Measurements from ENCODE around the gene SCN4B.
A peak's percentile ranks its signal among the peaks of the same experiment; 100 is the strongest.

The SCN4B gene

GRCh38 chr11:118151431-118151830, 1.2 kb downstream of the SCN4B start:
- DNase-seq, result no peak

GRCh38 chr11:118149493-118149892, 3.1 kb downstream of the SCN4B start:
- no peak for DNase-seq

DNA sequence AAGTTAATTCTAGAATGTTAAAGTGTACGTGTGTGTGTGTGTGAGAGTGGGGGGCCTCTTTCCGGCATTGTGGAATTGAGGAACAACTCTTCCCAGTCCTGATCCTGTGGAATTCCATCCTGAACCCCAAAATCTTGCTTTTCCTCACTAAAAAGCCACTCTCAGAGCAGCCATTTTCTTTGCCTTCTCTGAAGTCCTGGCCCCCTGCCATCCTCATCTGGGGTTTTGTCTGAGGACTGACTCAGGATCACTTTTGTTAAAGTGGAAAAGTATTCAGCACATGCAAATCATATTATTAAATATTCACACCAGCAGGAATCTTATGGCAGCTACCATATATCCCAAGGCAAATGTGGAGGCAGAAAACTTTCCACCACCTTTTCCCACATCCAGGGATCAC, 3.8 kb downstream of the SCN4B start:
- peak; percentile 14 for DNase-seq

GRCh38 chr11:118148240-118148639, 4.4 kb downstream of the SCN4B start:
- no peak for DNase-seq

DNA sequence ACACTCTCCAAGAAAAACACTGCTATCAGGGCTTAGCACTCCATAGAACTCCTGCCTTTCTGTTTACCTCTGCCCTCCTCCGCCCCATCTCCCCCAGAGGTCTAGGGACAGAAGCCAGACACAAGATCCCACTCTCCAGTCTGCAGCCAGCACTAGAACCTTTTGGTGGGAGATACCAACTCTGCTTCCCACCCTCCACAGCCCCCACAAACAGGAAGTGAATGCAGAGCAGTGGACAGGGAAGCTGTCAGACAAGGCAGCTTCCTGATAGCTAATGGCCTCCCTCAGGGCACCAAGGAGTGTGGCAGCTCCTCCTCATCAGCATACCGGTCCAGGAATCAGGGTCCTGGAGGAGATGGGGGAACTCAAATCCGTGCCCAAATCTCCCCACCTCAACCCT, 5.1 kb downstream of the SCN4B start:
- no peak for DNase-seq

DNA sequence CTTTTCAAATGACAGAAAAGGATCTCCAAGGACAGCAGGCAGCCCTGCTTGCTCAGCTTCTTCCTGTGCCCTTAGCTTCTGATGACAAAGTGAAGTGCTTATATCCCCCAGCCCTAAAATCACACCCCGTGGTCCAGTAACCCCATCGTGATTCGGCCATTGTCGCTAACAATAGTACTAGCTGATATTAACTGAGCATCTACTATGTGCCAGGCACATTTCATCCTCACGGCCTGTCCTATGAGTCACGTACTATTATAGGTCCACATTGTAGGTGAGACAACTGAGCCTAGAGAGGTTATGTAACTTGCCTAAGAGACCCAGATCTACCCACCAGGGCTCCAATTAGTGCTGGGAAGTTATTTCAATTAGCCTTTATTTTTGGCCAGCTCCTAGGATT, 6.1 kb downstream of the SCN4B start:
- DNase-seq, result no peak

DNA sequence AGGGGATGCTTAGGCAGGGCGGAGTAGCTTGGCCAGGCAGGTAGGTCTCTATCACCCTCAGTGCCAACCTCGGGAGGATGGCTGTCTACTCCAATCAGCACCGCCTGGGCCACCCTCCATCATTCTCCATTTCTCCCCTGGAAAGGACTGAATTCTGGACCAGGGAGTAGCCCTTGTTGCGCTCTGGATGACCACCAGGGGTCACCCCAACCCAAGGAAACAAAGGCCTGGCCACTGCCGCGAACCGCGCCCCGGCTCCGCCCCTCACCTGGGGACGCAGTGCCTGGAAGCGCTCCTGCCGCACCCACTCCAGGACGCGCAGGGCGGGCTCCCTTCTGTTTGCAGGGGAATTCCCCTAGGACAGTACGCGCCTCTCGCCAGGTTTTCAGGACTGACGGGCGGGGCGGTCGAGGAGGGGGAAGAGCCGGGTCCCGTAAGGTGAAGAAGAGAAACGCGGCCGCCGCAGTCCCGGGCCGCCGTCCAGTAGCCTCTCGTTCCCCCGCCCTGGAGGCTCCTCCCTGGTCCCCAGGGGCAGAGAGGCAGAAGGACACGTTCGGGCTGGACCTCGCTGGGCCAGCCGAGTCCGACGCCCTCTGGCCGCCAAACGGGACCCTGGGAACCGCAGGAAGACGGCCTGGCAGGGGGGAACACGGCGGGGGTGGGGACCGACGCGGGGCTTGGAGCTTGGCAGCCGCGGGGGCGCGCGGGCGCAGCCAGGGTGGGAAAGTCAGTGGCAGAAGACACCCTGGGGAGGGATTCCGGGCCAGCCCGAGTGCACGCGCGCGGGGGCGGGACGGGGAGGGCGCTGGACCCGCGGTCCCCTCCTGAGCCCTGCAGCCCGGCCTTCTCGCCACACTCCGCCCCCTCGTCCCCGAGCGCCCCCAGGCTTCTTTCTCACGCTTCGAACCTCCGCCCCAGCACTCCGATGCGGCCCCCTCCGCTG, 7.1 kb downstream of the SCN4B start:
- DNase-seq, result peak; percentile 53

- DNase-seq, result no peak
Observed at GRCh38 chr11:118144301-118145268, 8.0 kb downstream of the SCN4B start.

DNA sequence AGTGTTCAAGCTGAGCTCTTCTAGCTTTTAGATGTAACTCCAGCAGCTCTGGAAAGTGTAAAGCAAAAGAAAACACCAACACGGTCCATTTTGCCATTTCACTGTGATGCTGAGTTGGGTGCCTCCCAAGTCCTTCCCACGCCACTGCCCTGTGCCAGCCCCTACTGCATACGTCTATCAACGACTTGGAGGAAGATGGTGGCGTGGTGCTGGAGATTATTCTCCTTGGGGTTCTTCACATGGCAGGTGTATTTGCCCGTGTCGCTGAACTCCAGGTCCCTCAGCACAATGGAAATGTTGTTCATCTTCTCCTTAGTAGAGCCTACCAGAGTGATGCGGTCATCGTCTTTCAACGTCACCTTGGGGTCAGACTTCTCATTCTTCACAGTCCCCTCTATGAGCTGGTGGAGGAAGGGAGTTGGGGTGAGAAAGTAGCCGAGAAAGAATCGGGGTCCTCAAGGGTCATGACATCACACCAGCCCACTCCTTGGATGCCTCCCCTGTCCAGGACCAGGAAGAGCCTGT, 8.9 kb downstream of the SCN4B start:
- DNase-seq, result no peak

GRCh38 chr11:118142809-118143208, 9.8 kb downstream of the SCN4B start:
- DNase-seq, result no peak

GRCh38 chr11:118142081-118142480, 10.5 kb downstream of the SCN4B start:
- DNase-seq, result no peak

DNA sequence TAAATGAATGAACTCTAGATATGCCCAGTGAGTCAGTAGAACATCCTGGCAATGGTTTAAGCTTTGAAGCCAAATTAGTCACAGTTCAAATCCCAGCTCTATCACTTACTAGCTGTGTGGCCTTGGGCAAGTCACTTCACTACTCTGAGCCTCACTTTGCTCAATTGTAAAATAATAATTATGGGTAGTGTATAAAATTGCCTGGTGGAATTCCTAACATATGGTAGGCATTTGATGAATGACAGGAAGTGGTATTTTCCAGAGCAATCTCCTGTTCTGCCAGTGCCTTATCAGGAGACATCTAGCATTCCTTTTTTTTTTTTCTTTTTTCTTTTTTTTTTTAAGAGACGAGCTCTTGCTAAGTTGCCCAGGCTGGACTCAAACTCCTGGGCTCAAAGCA, 13.0 kb downstream of the SCN4B start:
- no peak for DNase-seq

DNA sequence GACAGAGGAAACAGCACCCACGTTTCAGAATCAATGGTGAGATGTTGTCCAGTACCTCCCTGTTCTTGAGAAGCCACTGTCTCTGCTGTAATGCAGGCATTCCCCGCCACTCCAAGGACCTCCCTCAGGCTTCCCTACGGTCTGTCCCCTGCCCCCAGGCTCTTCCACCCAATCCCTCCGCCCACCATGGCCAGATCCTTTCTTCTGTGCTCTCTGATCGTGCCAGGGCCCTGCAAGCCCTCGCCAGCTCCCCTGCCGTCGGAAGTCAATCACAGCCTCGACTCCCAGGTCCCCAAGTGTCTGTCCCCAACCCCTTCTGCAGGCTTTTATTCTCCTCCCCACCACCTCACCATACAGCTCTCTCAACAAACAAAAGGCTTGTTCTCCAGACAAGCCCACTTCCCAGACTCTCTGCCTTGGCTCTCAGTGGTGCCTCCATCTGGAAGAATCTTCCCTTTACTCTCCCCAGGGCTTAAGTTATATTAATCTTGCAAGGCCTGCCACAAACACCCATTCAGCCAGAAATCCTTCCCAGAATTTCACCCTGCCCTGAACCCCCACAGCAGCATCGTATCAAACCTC, 13.7 kb downstream of the SCN4B start:
- no peak for DNase-seq

- DNase-seq, result no peak
Observed at GRCh38 chr11:118136801-118137200, 15.8 kb downstream of the SCN4B start.

- no peak for DNase-seq
Observed at GRCh38 chr11:118136341-118136740, 16.3 kb downstream of the SCN4B start.

- DNase-seq, result no peak
Observed at GRCh38 chr11:118135796-118136165, 16.8 kb downstream of the SCN4B start.

- no peak for DNase-seq
Observed at GRCh38 chr11:118135051-118135795, 17.4 kb downstream of the SCN4B start.

DNA sequence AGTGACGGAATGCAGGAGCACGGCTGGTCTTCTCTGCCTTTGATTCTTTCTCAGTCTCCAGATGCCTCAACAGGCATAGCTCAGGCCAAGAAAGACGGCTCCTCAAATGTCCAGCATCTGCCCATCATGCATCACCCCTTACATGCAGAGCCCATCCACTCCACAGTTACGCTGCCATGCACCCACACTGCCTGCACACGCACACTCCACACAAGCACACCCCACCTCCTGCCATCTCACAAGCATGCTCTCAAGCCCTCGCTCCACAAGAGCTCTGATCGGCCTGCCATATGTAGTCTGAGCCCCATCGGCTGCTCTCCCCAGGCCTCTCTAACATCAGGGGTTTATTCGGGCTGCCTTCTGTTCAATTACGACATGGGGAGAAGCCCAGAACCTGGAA, 18.8 kb downstream of the SCN4B start:
- DNase-seq, result no peak

DNA sequence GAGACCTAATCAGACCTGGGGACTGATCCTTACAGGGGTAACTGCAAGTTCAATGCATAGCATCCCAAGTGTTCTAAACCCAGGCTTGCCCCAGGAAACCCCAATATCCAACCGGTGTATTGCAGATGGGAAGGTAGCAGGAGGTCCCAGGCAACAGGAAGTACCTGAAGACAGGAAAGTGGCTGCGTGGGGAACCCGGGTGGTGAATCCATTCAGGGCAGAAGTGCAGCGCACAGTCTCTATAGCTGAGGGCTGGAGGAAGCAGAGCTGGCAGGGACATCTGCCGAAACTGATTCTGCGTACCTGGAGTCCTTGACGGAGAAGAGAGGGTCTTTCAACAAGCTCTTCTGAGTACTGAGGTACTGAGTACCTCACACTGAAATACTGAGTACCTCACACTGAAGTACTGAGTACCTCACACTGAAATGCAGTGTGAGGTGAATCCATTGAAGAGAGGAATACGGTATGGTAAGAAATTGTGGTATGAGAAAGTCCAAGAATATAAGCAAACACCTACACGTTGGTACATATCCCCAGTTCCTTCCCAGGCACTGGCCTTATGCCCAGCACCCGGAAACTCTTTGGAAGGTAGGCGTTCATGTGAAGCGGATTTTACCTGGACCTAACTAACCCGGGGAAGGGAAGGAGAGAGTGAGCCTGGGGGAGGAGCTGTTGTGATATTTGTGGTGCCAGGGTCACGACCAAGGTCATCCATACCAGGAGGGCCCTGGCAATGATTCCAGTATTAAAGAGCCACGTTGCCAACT, 20.1 kb downstream of the SCN4B start:
- DNase-seq, result no peak

- DNase-seq, result no peak
Observed at GRCh38 chr11:118129471-118130172, 23.0 kb downstream of the SCN4B start.
